GM21390 (cell line): ENCODE results near the gene PSMB11.

ENCODE experiments used
- ATAC-seq: cut with Tn5 transposase; IDR thresholded peaks from one replicate; pipeline ENCODE4 v1.9.1; 2021; ENCODE audit not compliant: unreplicated experiment

Gene PSMB11

GRCh38 chr14:23078692-23079116, 36.7 kb downstream of the PSMB11 start:
- ATAC-seq, result no peak

DNA sequence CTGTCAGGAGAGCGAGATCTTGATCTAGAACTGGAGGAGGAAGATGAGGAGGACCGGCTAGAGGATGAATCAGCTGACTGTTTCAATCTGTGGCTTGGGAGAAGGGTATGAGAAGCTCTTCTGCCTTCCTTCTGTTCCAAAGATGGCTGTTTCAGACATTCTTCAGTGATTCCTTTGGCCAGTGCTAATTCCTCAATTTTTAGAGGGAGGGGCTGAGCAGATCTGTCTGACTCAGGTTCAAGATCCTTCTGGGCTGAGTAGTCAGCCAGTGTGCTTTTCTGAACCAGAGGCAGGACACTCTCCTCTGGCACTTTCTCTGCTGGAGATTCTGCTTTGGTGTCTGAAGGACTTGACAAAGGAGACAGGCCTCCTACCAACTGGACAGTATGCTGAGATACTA, 37.7 kb downstream of the PSMB11 start:
- no peak for ATAC-seq

DNA sequence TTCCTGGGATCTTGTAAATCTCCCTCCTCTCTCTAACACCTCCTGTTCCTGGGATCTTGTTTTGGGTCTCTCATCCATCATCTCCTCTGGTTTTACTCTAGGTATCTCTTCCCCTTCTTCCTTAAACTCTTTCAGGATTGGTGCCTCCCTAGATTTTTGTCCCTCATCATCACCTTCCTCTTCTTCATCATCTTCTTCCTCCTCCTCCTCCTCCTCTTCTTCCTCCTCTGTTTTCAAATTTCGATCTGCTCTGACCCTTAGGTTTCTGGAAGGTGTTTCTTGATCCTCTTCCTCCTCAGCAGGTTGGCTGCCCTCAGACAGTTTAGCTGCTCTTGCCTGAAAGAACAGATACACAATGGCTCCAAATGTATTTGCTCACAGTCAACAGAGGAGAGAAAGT, 38.5 kb downstream of the PSMB11 start:
- no peak for ATAC-seq

DNA sequence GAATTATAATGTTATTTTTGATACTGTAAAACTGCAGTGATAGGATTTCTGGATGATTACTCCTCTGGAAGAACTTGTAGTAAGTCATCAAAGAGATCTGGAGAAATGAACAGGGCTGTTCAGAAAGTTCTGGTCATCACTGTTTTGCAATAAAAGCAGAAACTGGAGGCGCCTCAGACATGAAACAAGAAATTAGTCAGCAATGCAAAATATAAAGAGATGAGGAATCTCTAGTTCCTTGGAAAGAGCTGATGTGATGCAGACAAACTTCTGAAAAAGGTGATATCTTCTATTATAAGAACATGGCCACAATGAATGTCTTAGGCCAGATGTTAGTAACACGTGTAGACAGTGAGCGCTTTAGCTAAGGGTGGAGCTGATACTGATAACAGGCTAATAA, 43.4 kb downstream of the PSMB11 start:
- no peak for ATAC-seq

GRCh38 chr14:23086565-23086964, 44.6 kb downstream of the PSMB11 start:
- no peak for ATAC-seq

- no peak for ATAC-seq
Observed at GRCh38 chr14:23089498-23090253, 47.7 kb downstream of the PSMB11 start.

- no peak for ATAC-seq
Observed at GRCh38 chr14:23090254-23090636, 48.2 kb downstream of the PSMB11 start.

DNA sequence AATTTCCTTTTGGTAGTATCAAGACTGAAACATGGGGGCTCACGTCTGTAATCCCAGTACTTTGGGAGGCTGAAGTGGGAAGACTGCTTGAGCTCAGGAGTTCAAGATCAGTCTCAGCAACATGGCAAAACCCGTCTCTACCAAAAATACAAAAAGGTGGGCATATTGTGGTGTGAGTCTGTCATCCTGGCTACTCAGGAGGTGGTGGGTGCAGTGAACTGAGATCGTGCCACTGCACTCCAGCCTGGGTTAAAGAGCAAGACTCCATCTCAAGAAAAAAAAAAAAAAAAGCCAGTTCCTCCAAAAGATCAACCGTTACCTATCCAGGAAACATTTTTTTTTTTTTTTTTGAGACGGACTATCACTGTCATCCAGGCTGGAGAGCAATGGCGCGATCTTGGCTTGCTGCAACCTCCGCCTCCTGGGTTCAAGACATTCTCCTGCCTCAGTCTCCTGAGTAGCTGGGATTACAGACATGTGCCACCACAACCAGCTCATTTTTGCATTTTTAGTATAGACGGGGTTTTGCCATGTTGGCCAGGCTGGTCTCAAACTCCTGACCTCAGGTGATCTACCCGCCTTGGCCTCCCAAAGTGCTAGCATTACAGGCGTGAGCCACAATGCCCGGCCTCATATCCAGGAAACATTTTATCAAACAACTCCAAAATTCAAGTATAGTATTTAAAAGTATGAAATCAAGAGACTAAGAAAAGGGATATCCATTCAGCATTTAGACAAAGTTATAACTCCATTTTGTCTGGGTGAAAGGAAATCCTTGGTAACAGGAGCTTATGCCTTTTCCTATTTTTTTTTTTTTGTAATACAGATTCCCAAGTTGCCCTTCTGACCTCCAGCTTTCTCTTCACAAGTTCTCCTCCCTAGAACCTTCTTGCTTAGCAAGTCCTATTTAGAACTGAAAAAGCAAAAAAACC, 49.5 kb downstream of the PSMB11 start:
- ATAC-seq, result no peak

DNA sequence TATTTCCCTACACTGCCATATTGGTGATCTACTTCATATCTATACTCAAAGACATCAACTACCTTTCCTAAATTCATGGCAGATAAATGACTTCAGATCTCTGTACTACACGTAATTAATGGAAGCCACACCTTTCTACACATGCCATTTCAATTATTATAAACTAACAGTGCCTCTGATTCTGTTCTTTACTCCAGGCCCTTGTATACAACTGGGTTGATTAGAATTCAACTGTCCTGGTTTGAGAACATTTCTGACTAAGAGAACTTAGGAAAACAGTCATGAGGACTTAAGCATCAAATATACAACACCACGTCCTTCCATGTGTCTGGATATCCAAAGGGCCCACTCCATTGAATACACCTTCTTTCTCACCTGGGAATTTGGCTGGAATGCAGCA, 51.1 kb downstream of the PSMB11 start:
- ATAC-seq, result no peak

DNA sequence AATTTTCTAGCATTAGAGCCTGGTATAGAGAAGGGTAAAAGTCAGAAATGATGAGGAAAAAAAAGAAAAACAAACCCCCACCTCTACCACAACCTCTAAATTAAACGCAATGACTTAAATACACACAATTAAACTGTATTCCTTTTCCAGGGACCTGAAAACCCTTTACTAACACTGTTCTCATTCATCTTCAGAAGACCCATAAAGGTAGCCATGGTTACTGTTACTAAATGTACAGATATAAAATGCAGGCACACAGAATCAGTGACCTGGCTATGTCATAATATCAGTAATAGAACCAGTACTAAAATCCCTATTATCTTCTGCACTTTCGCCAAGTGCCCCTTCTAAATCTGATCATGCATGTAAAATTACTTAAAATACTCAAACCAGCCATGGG, 51.5 kb downstream of the PSMB11 start:
- no peak for ATAC-seq
